ENCODE measurements around the gene TRMT61B.

GRCh38 chr2:28915939-28916338 is 45.8 kb upstream of the TRMT61B start:
- TF ChIP-seq EZH2 (IDR thresholded peaks at IDR 0.05; ENCODE audit: insufficient read depth, poor library complexity, severe bottlenecking) (no peak), EZH2phosphoT487 (IDR thresholded peaks at IDR 0.05; ENCODE audit: insufficient read depth, low read depth) (peak; percentile 95)

Measured in GM23248 (cell line).